K562 (cell line): Measurements from ENCODE around the gene OR52A5. TPM values are rescaled to one million over a fixed set of nuclear protein-coding genes. Genes with fewer than 3 reads are reported as not detected.

Source experiments
- ATF1 ChIP-seq, 2 experiments: fragments of 450-650 bp in 1 of 2; IDR thresholded peaks; 2 replicates each; pipeline ENCODE4 v1.6.1; 2016; ENCODE audit warnings: missing compliant biosample characterization in 1 of 2, missing genetic modification characterization in 1 of 2
- CBFA2T2 ChIP-seq: fragments of 450-650 bp; conservative IDR thresholded peaks from 2 replicates; pipeline ENCODE4 v1.6.1; 2017; ENCODE audit warnings: mild to moderate bottlenecking
- CEBPZ ChIP-seq: fragments of 150-350 bp; IDR thresholded peaks from 2 replicates; pipeline ENCODE4 v1.6.1; 2014; ENCODE audit warnings: low read depth, mild to moderate bottlenecking, low read length, borderline replicate concordance
- CREB1 ChIP-seq, 2 experiments: sonication (generic) in 1 of 2; formaldehyde crosslinking in 1 of 2; IDR thresholded peaks; 2 replicates each; pipeline versions ENCODE4 v1.6.1 to v1.8.0; 2012 to 2022; ENCODE audit warnings: inconsistent platforms in 1 of 2, mild to moderate bottlenecking in 1 of 2, missing genetic modification reagents in 1 of 2, moderate library complexity in 1 of 2
- KLF16 ChIP-seq: IDR thresholded peaks from 2 replicates; pipeline ENCODE4 v1.6.1; 2016; ENCODE audit warnings: antibody characterized with exemption
- MYNN ChIP-seq, 2 experiments: sonication (generic); formaldehyde crosslinking in 1 of 2; IDR thresholded peaks; 2 replicates each; pipeline versions ENCODE4 v1.5.0 to v1.6.1; 2016 to 2020; ENCODE audit warnings: antibody characterized with exemption in 1 of 2, missing genetic modification reagents in 1 of 2
- NFIX ChIP-seq: fragments of 250-450 bp; sonication (Bioruptor Pico); IDR thresholded peaks from 2 replicates; pipeline ENCODE4 v1.4.0; 2020; ENCODE audit warnings: low read depth, mild to moderate bottlenecking, moderate library complexity
- PRDM10 ChIP-seq: fragments of 450-650 bp; IDR thresholded peaks from 2 replicates; pipeline ENCODE4 v1.6.1; 2018; ENCODE audit not compliant: partially characterized antibody
- SUPT5H ChIP-seq: fragments of 450-650 bp; IDR thresholded peaks from 2 replicates; pipeline ENCODE4 v1.6.1; 2016
- TARDBP ChIP-seq: fragments of 450-650 bp; IDR thresholded peaks from 2 replicates; pipeline ENCODE4 v1.6.1; 2016
- ZBTB7A ChIP-seq: IDR thresholded peaks from 2 replicates; pipeline ENCODE4 v1.6.1; 2011; ENCODE audit warnings: low read depth, mild to moderate bottlenecking, low read length, moderate library complexity, borderline replicate concordance; ENCODE audit not compliant: control insufficient read depth
- ZKSCAN1 ChIP-seq: fragments of 150-350 bp; IDR thresholded peaks from 2 replicates; pipeline ENCODE4 v1.6.1; 2016; ENCODE audit warnings: low read depth, low read length
- ZNF23 ChIP-seq: fragments of 250-450 bp; sonication (Bioruptor Pico); IDR thresholded peaks from 2 replicates; pipeline ENCODE4 v1.4.0; 2020; ENCODE audit warnings: mild to moderate bottlenecking
- ZNF41 ChIP-seq: fragments of 250-450 bp; sonication (Bioruptor Pico); conservative IDR thresholded peaks from 2 replicates; pipeline ENCODE4 v1.4.0; 2020; ENCODE audit warnings: mild to moderate bottlenecking
- polyA plus RNA-seq, 8 experiments: library from polyadenylated mRNA; depleted of rRNA in 4 of 8; stranded (reverse) in 5 of 8; unstranded in 3 of 8; fragments of >200 nt; fragmentation: Nextera tagmentation in 2 of 8; fragmentation: Illumina TruSeq in 1 of 8; extraction: Ambion mirVana in 2 of 8; extraction: Trizol in 1 of 8; gene quantifications; 2 replicates each; pipeline versions ENCODE4 v1.2.1 to v1.2.3, GENCODE V29; 2011 to 2014; ENCODE audit warnings: inconsistent platforms in 1 of 8, missing spikeins in 1 of 8
- total RNA-seq, 7 experiments: library from RNA; depleted of rRNA in 6 of 7; stranded (reverse); fragments of >200 nt in 6 of 7; fragmentation: Illumina TruSeq in 2 of 7; extraction: Trizol in 2 of 7; gene quantifications; 2 replicates each; pipeline versions ENCODE4 v1.2.1 to v1.2.3, GENCODE V29; 2011 to 2021; ENCODE audit warnings: low replicate concordance in 1 of 7
- TF ChIP-seq, protein P1 (sequence below): fragments of 250-450 bp; sonication (Bioruptor Pico); IDR thresholded peaks from 2 replicates; pipeline ENCODE4 v1.8.0; 2022; ENCODE audit warnings: inconsistent platforms
- TF ChIP-seq, protein P2 (sequence below): sonication (generic); formaldehyde crosslinking; IDR thresholded peaks from 2 replicates; pipeline ENCODE4 v1.8.0; 2022; ENCODE audit warnings: missing genetic modification reagents, mild to moderate bottlenecking, borderline replicate concordance
- TF ChIP-seq, protein P3 (sequence below): fragments of 450-650 bp; IDR thresholded peaks from one replicate; pipeline ENCODE4 v1.6.1; 2018; ENCODE audit warnings: mild to moderate bottlenecking, moderate library complexity; ENCODE audit not compliant: partially characterized antibody

The OR52A5 gene
- total and polyA plus RNA-seq, 9 of the 15 experiments (the other 6 are each of a cell fraction or from before 2014, with no cell fraction given) = 0.04 to 1.1 (median 0.94) TPM; not detected in 6

- TF ChIP-seq PRDM10 (no peak), CREB1 (IDR thresholded peaks at IDR 0.05) (peak; percentile 75; the same call in 1 of the 2 replicates), CREB1 (CRISPR knock-in tag; IDR thresholded peaks at IDR 0.05) (no peak), KLF16 (peak; percentile 97), CEBPZ (no peak), TARDBP (no peak), ZBTB7A (no peak), ZKSCAN1 (0 out of 2 replicates have a peak, but pooled peaks have one; percentile 56), CBFA2T2 (peak; percentile 98), SUPT5H (no peak), MYNN (IDR thresholded peaks at IDR 0.05) (peak; percentile 77), MYNN (CRISPR knock-in tag; IDR thresholded peaks at IDR 0.05) (no peak), ZNF23 (CRISPR knock-in tag) (no peak), ATF1 (CRISPR knock-in tag; IDR thresholded peaks at IDR 0.05) (no peak), ATF1 (tag; IDR thresholded peaks at IDR 0.05) (peak; percentile 42; the same call in 1 of the 2 replicates), NFIX (no peak), ZNF41 (no peak)
- TF ChIP-seq, protein P1, sequence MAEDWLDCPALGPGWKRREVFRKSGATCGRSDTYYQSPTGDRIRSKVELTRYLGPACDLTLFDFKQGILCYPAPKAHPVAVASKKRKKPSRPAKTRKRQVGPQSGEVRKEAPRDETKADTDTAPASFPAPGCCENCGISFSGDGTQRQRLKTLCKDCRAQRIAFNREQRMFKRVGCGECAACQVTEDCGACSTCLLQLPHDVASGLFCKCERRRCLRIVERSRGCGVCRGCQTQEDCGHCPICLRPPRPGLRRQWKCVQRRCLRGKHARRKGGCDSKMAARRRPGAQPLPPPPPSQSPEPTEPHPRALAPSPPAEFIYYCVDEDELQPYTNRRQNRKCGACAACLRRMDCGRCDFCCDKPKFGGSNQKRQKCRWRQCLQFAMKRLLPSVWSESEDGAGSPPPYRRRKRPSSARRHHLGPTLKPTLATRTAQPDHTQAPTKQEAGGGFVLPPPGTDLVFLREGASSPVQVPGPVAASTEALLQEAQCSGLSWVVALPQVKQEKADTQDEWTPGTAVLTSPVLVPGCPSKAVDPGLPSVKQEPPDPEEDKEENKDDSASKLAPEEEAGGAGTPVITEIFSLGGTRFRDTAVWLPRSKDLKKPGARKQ (CRISPR knock-in tag) = no peak
- TF ChIP-seq, protein P2, sequence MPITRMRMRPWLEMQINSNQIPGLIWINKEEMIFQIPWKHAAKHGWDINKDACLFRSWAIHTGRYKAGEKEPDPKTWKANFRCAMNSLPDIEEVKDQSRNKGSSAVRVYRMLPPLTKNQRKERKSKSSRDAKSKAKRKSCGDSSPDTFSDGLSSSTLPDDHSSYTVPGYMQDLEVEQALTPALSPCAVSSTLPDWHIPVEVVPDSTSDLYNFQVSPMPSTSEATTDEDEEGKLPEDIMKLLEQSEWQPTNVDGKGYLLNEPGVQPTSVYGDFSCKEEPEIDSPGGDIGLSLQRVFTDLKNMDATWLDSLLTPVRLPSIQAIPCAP = no peak
- TF ChIP-seq, protein P3, sequence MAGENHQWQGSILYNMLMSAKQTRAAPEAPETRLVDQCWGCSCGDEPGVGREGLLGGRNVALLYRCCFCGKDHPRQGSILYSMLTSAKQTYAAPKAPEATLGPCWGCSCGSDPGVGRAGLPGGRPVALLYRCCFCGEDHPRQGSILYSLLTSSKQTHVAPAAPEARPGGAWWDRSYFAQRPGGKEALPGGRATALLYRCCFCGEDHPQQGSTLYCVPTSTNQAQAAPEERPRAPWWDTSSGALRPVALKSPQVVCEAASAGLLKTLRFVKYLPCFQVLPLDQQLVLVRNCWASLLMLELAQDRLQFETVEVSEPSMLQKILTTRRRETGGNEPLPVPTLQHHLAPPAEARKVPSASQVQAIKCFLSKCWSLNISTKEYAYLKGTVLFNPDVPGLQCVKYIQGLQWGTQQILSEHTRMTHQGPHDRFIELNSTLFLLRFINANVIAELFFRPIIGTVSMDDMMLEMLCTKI = no peak
Observed at GRCh38 chr11:5151713-5152153, 13.6 kb upstream of the OR52A5 start (continued).
